ENCODE data around the gene GRM1. TPM values are rescaled to one million over a fixed set of nuclear protein-coding genes. Genes with fewer than 3 reads are reported as not detected.

The GRM1 gene
- not detected in 2 replicates for total RNA-seq

DNA sequence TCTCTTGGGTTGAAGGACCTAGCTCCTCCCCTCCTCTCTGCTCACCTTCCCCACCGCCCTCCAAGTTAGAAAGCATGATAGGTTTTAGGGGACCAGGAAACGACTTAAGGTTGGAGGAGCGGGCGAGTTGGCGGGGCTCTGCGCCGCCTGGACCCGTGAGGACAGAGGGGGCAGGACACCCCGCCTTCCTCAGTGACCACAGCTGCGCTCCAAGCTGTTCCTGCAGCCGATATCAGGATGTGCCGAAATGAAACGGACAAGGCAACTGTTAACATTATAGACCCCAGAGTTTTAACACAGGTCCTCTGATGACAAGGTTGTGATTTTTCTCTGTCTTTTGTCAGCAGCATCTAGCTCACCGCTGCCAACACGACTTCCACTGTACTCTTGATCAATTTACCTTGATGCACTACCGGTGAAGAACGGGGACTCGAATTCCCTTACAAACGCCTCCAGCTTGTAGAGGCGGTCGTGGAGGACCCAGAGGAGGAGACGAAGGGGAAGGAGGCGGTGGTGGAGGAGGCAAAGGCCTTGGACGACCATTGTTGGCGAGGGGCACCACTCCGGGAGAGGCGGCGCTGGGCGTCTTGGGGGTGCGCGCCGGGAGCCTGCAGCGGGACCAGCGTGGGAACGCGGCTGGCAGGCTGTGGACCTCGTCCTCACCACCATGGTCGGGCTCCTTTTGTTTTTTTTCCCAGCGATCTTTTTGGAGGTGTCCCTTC lies at the start of gene GRM1:
Gene GRM1, plus strand, starts transcription at position 212 of the 722 bp plus-strand sequence. Its CDS starts 456 bp downstream, at position 668.

Other genes with a start within 250 kb of the GRM1 start
- 15.4 and 18.6 TPM in 2 replicates for gene FBXO30, start 214.3 kb upstream of the GRM1 start, total RNA-seq
- gene SHPRH, start 64.7 kb upstream of the GRM1 start, total RNA-seq = 16.6 and 17.1 TPM in 2 replicates